WTC11 (cell line): ENCODE measurements around the gene ABHD10.

Source experiments
- CREB1 ChIP-seq: sonication (generic); formaldehyde crosslinking; IDR thresholded peaks from 2 replicates; pipeline ENCODE4 v1.8.0; 2023; ENCODE audit warnings: mild to moderate bottlenecking, missing genetic modification reagents
- FOXJ3 ChIP-seq: sonication (generic); formaldehyde crosslinking; IDR thresholded peaks from 2 replicates; pipeline ENCODE4 v1.9.0; 2021; ENCODE audit warnings: missing genetic modification reagents, mild to moderate bottlenecking, borderline replicate concordance
- GRHL2 ChIP-seq: fragments of 250-450 bp; sonication (Bioruptor Pico); IDR thresholded peaks from 2 replicates; pipeline ENCODE4 v1.8.0; 2022; ENCODE audit warnings: mild to moderate bottlenecking, moderate library complexity; ENCODE audit not compliant: insufficient replicate concordance, severe bottlenecking
- NR3C1 ChIP-seq: sonication (generic); formaldehyde crosslinking; conservative IDR thresholded peaks from 2 replicates; pipeline ENCODE4 v1.8.1; 2023; ENCODE audit warnings: low read depth, mild to moderate bottlenecking, missing genetic modification reagents
- OVOL2 ChIP-seq: fragments of 250-450 bp; sonication (Bioruptor Pico); IDR thresholded peaks from 2 replicates; pipeline ENCODE4 v1.9.0; 2021; ENCODE audit warnings: mild to moderate bottlenecking, borderline replicate concordance
- TP53 ChIP-seq: sonication (generic); formaldehyde crosslinking; IDR thresholded peaks from 2 replicates; pipeline ENCODE4 v1.8.1; 2023; ENCODE audit warnings: mild to moderate bottlenecking, missing genetic modification reagents
- ZNF416 ChIP-seq: fragments of 250-450 bp; sonication (Bioruptor Pico); IDR thresholded peaks from 2 replicates; pipeline ENCODE4 v1.9.0; 2021; ENCODE audit warnings: mild to moderate bottlenecking, inconsistent platforms
- TF ChIP-seq, protein P1 (sequence below): fragments of 200-600 bp; IDR thresholded peaks from 2 replicates; pipeline ENCODE4 v1.8.0; 2022; ENCODE audit warnings: antibody characterized with exemption
- TF ChIP-seq, protein P2 (sequence below): sonication (generic); formaldehyde crosslinking; IDR thresholded peaks from 2 replicates; pipeline ENCODE4 v1.8.0; 2022; ENCODE audit warnings: missing genetic modification reagents
- TF ChIP-seq, protein P3 (sequence below): fragments of 250-450 bp; sonication (Bioruptor Pico); IDR thresholded peaks from 2 replicates; pipeline ENCODE4 v1.8.0; 2021; ENCODE audit warnings: mild to moderate bottlenecking
- TF ChIP-seq, protein P4 (sequence below): sonication (generic); formaldehyde crosslinking; IDR thresholded peaks from 2 replicates; pipeline ENCODE4 v1.8.0; 2022; ENCODE audit warnings: mild to moderate bottlenecking, missing genetic modification reagents

DNA sequence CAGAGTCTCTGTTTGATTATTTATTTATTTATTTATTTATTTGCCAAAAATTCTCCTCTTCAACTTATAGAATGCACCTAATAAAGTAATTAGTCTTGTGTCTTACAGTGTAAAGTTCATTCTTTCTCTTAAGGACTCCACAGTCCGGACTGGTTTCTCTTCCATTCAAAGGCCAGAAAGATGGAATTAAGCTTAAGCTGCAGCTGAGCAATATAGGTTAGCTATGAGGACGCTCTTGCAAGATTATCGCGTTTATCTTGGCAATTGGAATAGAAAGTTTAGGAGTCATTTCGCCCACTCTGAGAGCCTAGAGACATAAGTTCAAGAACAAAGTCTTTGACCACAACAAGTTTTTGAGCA, 34.9 kb downstream of the ABHD10 start:
- TF ChIP-seq CREB1 (CRISPR knock-in tag) (no peak), TP53 (CRISPR knock-in tag) (no peak), NR3C1 (CRISPR knock-in tag) (no peak), OVOL2 (CRISPR knock-in tag) (no peak), GRHL2 (CRISPR knock-in tag) (no peak), FOXJ3 (CRISPR knock-in tag) (no peak), ZNF416 (CRISPR knock-in tag) (no peak)
- TF ChIP-seq, protein P1, sequence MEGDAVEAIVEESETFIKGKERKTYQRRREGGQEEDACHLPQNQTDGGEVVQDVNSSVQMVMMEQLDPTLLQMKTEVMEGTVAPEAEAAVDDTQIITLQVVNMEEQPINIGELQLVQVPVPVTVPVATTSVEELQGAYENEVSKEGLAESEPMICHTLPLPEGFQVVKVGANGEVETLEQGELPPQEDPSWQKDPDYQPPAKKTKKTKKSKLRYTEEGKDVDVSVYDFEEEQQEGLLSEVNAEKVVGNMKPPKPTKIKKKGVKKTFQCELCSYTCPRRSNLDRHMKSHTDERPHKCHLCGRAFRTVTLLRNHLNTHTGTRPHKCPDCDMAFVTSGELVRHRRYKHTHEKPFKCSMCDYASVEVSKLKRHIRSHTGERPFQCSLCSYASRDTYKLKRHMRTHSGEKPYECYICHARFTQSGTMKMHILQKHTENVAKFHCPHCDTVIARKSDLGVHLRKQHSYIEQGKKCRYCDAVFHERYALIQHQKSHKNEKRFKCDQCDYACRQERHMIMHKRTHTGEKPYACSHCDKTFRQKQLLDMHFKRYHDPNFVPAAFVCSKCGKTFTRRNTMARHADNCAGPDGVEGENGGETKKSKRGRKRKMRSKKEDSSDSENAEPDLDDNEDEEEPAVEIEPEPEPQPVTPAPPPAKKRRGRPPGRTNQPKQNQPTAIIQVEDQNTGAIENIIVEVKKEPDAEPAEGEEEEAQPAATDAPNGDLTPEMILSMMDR: no peak
- TF ChIP-seq, protein P2, sequence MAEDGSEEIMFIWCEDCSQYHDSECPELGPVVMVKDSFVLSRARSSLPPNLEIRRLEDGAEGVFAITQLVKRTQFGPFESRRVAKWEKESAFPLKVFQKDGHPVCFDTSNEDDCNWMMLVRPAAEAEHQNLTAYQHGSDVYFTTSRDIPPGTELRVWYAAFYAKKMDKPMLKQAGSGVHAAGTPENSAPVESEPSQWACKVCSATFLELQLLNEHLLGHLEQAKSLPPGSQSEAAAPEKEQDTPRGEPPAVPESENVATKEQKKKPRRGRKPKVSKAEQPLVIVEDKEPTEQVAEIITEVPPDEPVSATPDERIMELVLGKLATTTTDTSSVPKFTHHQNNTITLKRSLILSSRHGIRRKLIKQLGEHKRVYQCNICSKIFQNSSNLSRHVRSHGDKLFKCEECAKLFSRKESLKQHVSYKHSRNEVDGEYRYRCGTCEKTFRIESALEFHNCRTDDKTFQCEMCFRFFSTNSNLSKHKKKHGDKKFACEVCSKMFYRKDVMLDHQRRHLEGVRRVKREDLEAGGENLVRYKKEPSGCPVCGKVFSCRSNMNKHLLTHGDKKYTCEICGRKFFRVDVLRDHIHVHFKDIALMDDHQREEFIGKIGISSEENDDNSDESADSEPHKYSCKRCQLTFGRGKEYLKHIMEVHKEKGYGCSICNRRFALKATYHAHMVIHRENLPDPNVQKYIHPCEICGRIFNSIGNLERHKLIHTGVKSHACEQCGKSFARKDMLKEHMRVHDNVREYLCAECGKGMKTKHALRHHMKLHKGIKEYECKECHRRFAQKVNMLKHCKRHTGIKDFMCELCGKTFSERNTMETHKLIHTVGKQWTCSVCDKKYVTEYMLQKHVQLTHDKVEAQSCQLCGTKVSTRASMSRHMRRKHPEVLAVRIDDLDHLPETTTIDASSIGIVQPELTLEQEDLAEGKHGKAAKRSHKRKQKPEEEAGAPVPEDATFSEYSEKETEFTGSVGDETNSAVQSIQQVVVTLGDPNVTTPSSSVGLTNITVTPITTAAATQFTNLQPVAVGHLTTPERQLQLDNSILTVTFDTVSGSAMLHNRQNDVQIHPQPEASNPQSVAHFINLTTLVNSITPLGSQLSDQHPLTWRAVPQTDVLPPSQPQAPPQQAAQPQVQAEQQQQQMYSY (CRISPR knock-in tag): no peak
- TF ChIP-seq, protein P3, sequence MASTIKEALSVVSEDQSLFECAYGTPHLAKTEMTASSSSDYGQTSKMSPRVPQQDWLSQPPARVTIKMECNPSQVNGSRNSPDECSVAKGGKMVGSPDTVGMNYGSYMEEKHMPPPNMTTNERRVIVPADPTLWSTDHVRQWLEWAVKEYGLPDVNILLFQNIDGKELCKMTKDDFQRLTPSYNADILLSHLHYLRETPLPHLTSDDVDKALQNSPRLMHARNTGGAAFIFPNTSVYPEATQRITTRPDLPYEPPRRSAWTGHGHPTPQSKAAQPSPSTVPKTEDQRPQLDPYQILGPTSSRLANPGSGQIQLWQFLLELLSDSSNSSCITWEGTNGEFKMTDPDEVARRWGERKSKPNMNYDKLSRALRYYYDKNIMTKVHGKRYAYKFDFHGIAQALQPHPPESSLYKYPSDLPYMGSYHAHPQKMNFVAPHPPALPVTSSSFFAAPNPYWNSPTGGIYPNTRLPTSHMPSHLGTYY: no peak
- TF ChIP-seq, protein P4, sequence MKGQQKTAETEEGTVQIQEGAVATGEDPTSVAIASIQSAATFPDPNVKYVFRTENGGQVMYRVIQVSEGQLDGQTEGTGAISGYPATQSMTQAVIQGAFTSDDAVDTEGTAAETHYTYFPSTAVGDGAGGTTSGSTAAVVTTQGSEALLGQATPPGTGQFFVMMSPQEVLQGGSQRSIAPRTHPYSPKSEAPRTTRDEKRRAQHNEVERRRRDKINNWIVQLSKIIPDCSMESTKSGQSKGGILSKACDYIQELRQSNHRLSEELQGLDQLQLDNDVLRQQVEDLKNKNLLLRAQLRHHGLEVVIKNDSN: no peak
